NCI-H1417 treated with DMSO at 0.1 percent for 48 hours (cell line): ENCODE data around the gene ACAP2.
A peak's percentile ranks its signal among the peaks of the same experiment; 100 is the strongest.

Source experiments
- DNase-seq: peaks from one replicate; lab custom pipeline; 2025; lab: John Stamatoyannopoulos, UW

ACAP2 gene

GRCh38 chr3:195259475-195260279, 183.1 kb downstream of the ACAP2 start:
- no peak for DNase-seq

GRCh38 chr3:195259154-195259474, 183.7 kb downstream of the ACAP2 start:
- DNase-seq = no peak

GRCh38 chr3:195258449-195259153, 184.2 kb downstream of the ACAP2 start:
- no peak for DNase-seq

GRCh38 chr3:195257454-195258448, 185.1 kb downstream of the ACAP2 start:
- no peak for DNase-seq

GRCh38 chr3:195256639-195257453, 186.0 kb downstream of the ACAP2 start:
- no peak for DNase-seq

GRCh38 chr3:195255571-195256501, 187.0 kb downstream of the ACAP2 start:
- no peak for DNase-seq

GRCh38 chr3:195255176-195255500, 187.7 kb downstream of the ACAP2 start:
- DNase-seq = no peak

GRCh38 chr3:195254454-195255175, 188.2 kb downstream of the ACAP2 start:
- DNase-seq = no peak

- no peak for DNase-seq
Observed at GRCh38 chr3:195253923-195254432, 188.8 kb downstream of the ACAP2 start.

GRCh38 chr3:195251336-195252065, 191.3 kb downstream of the ACAP2 start:
- no peak for DNase-seq

GRCh38 chr3:195250473-195251251, 192.2 kb downstream of the ACAP2 start:
- DNase-seq = peak; percentile 16

GRCh38 chr3:195249858-195250464, 192.9 kb downstream of the ACAP2 start:
- no peak for DNase-seq

- no peak for DNase-seq
Observed at GRCh38 chr3:195249057-195249770, 193.6 kb downstream of the ACAP2 start.

- DNase-seq = no peak
Observed at GRCh38 chr3:195248281-195248680, 194.5 kb downstream of the ACAP2 start.

- DNase-seq = no peak
Observed at GRCh38 chr3:195247863-195248189, 195.0 kb downstream of the ACAP2 start.

GRCh38 chr3:195247086-195247862, 195.5 kb downstream of the ACAP2 start:
- DNase-seq = no peak
